ENCODE data around the gene SECTM1.
"Not testable (repeated sequence)": the region's sequence is repeated elsewhere in the genome, so short reads cannot be mapped to it uniquely, and the experiment has no call there.

Gene SECTM1

GRCh38 chr17:82365606-82366295 is 32.2 kb upstream of the SECTM1 start:
- no peak for TF ChIP-seq CTCF (IDR thresholded peaks at IDR 0.05; ENCODE audit: low read depth, low read length, missing control alignments)
- no peak overlapping the region for H3K4me3 ChIP-seq (replicated peaks; ENCODE audit: low read depth, low read length)
- DNase-seq (ENCODE audit: extremely low read depth, low read depth) = no peak

- no peak for TF ChIP-seq CTCF (IDR thresholded peaks at IDR 0.05; ENCODE audit: low read depth, low read length, missing control alignments)
- H3K4me3 ChIP-seq (replicated peaks; ENCODE audit: low read depth, low read length) = no peak overlapping the region
- no peak for DNase-seq (ENCODE audit: extremely low read depth, low read depth)
Measured at GRCh38 chr17:82361885-82362633, 28.5 kb upstream of the SECTM1 start.

GRCh38 chr17:82359451-82360074 is 26.0 kb upstream of the SECTM1 start:
- not testable (repeated sequence) for DNase-seq (ENCODE audit: extremely low read depth, low read depth); H3K4me3 ChIP-seq (replicated peaks; ENCODE audit: low read depth, low read length)

- DNase-seq (ENCODE audit: extremely low read depth, low read depth) = no peak
Measured at GRCh38 chr17:82358465-82359350, 25.1 kb upstream of the SECTM1 start, which contains the start of gene TEX19. TSS of gene TEX19 (plus strand) at chr17:82359247. CDS start at chr17:82362151, 2,904 bp downstream.

GRCh38 chr17:82357394-82357793 is 23.8 kb upstream of the SECTM1 start:
- H3K4me3 ChIP-seq (replicated peaks; ENCODE audit: low read depth, low read length) = no peak overlapping the region
- TF ChIP-seq CTCF (IDR thresholded peaks at IDR 0.05; ENCODE audit: low read depth, low read length, missing control alignments) = no peak
- no peak for DNase-seq (ENCODE audit: extremely low read depth, low read depth)

More at GRCh38 chr17:82358465-82359350, 25.1 kb upstream of the SECTM1 start, which contains the start of gene TEX19:
- TF ChIP-seq CTCF (IDR thresholded peaks at IDR 0.05; ENCODE audit: low read depth, low read length, missing control alignments) = no peak
- H3K4me3 ChIP-seq (replicated peaks; ENCODE audit: low read depth, low read length) = no peak within 1 kb of the TSS

GRCh38 chr17:82356845-82357355 is 23.3 kb upstream of the SECTM1 start:
- no peak for DNase-seq (ENCODE audit: extremely low read depth, low read depth)
- H3K4me3 ChIP-seq (replicated peaks; ENCODE audit: low read depth, low read length) = no peak overlapping the region
- TF ChIP-seq CTCF (IDR thresholded peaks at IDR 0.05; ENCODE audit: low read depth, low read length, missing control alignments) = no peak

Measured in HFF-Myc (cell line).